Neural cell (in vitro differentiated cells): ENCODE data around the gene SKP1. TPM values are rescaled to one million over a fixed set of nuclear protein-coding genes. Genes with fewer than 3 reads are reported as not detected.
A peak's percentile ranks its signal among the peaks of the same experiment; 100 is the strongest.

Experiments
- H2AFZ ChIP-seq: fragments of 200-600, 300-800 bp; sonication (generic), shearing (Covaris generic); 2 replicates; pipeline ENCODE4 v1.6.0; 2014; ENCODE audit warnings: low read depth, mild to moderate bottlenecking, antibody characterized with exemption, low read length, moderate library complexity
- H3F3A ChIP-seq: fragments of 200-600 bp; shearing (Covaris generic); 2 replicates; pipeline ENCODE4 v1.6.1; 2016; ENCODE audit warnings: mild to moderate bottlenecking, moderate library complexity, mixed read lengths, antibody characterized with exemption, low read length; ENCODE audit not compliant: insufficient read depth, poor library complexity, severe bottlenecking
- H3K27ac ChIP-seq: fragments of 200-600, 300-800 bp; sonication (generic), shearing (Covaris generic); 2 replicates; pipeline ENCODE4 v1.5.1; 2014; ENCODE audit warnings: mild to moderate bottlenecking, low read length, moderate library complexity
- H3K27me3 ChIP-seq: fragments of 300-800, 200-600 bp; sonication (generic), shearing (Covaris generic); 2 replicates; pipeline ENCODE4 v1.6.0; 2014; ENCODE audit warnings: mild to moderate bottlenecking, low read depth, low read length, moderate library complexity; ENCODE audit not compliant: insufficient read depth
- H3K36me3 ChIP-seq: fragments of 300-800, 200-600 bp; sonication (generic), shearing (Covaris generic); 2 replicates; pipeline ENCODE4 v1.5.1; 2014; ENCODE audit warnings: mild to moderate bottlenecking, antibody characterized with exemption, low read length, moderate library complexity; ENCODE audit not compliant: insufficient read depth
- H3K4me2 ChIP-seq: fragments of 300-800, 200-600 bp; sonication (generic), shearing (Covaris generic); 2 replicates; pipeline ENCODE4 v1.6.0; 2014; ENCODE audit warnings: mild to moderate bottlenecking, low read length
- H3K4me3 ChIP-seq: fragments of 300-800, 200-600 bp; sonication (generic), shearing (Covaris generic); 2 replicates; pipeline ENCODE4 v1.5.1; 2014; ENCODE audit warnings: mild to moderate bottlenecking, low read length, moderate library complexity
- H3K79me2 ChIP-seq: fragments of 200-600 bp; shearing (Covaris generic); replicated peaks from 2 replicates; pipeline ENCODE4 v1.6.0; 2014; ENCODE audit warnings: mild to moderate bottlenecking, low read length, moderate library complexity; ENCODE audit not compliant: insufficient read depth
- H3K9ac ChIP-seq: fragments of 300-800, 200-600 bp; sonication (generic), shearing (Covaris generic); 2 replicates; pipeline ENCODE4 v1.6.1; 2016; ENCODE audit warnings: mild to moderate bottlenecking, low read length, mixed read lengths
- H3K9me2 ChIP-seq: fragments of 200-600 bp; shearing (Covaris generic); 2 replicates; pipeline ENCODE4 v1.6.1; 2016; ENCODE audit warnings: mild to moderate bottlenecking, low read length, mixed read lengths; ENCODE audit not compliant: insufficient read depth
- H3K9me3 ChIP-seq: fragments of 200-600, 300-800 bp; sonication (generic), shearing (Covaris generic); 2 replicates; pipeline ENCODE4 v1.6.1; 2016; ENCODE audit warnings: mild to moderate bottlenecking, mixed run types, low read length, moderate library complexity, mixed read lengths
- H4K20me1 ChIP-seq: fragments of 200-600 bp; shearing (Covaris generic); 2 replicates; pipeline ENCODE4 v1.6.1; 2016; ENCODE audit warnings: mild to moderate bottlenecking, mixed run types; ENCODE audit not compliant: insufficient read depth
- CTCF ChIP-seq: fragments of 450-650 bp; IDR thresholded peaks from 2 replicates; pipeline ENCODE4 v1.5.1; 2014; ENCODE audit warnings: antibody characterized with exemption, mild to moderate bottlenecking, moderate library complexity; ENCODE audit not compliant: poor library complexity, severe bottlenecking
- EP300 ChIP-seq: fragments of 450-650 bp; conservative IDR thresholded peaks from 2 replicates; pipeline ENCODE4 v1.6.1; 2014; ENCODE audit warnings: antibody characterized with exemption, mild to moderate bottlenecking, moderate library complexity; ENCODE audit not compliant: poor library complexity, severe bottlenecking
- EZH2 ChIP-seq: fragments of 200-600, 300-800 bp; shearing (Covaris generic), sonication (generic); IDR thresholded peaks from 2 replicates; pipeline ENCODE4 v1.6.1; 2014; ENCODE audit warnings: antibody characterized with exemption, low read length, borderline replicate concordance, mild to moderate bottlenecking; ENCODE audit not compliant: insufficient read depth, poor library complexity, severe bottlenecking
- MXI1 ChIP-seq: fragments of 450-650 bp; conservative IDR thresholded peaks from 2 replicates; pipeline ENCODE4 v1.6.1; 2014; ENCODE audit warnings: antibody characterized with exemption, mild to moderate bottlenecking; ENCODE audit not compliant: poor library complexity, severe bottlenecking
- POLR2AphosphoS5 ChIP-seq: IDR thresholded peaks from 2 replicates; pipeline ENCODE4 v1.6.1; 2012
- RAD21 ChIP-seq: fragments of 450-650 bp; conservative IDR thresholded peaks from 2 replicates; pipeline ENCODE4 v1.6.1; 2014; ENCODE audit warnings: antibody characterized with exemption, mild to moderate bottlenecking, moderate library complexity
- REST ChIP-seq: IDR thresholded peaks from 2 replicates; pipeline ENCODE4 v1.6.1; 2012; ENCODE audit warnings: borderline replicate concordance
- SMC3 ChIP-seq: fragments of 450-650 bp; conservative IDR thresholded peaks from 2 replicates; pipeline ENCODE4 v1.6.1; 2014; ENCODE audit warnings: antibody characterized with exemption, mild to moderate bottlenecking, moderate library complexity; ENCODE audit not compliant: poor library complexity
- TAF1 ChIP-seq: IDR thresholded peaks from 2 replicates; pipeline ENCODE4 v1.6.1; 2012; ENCODE audit warnings: low read depth
- polyA plus RNA-seq: library from polyadenylated mRNA; depleted of rRNA; stranded (reverse); fragments of >200 nt; gene quantifications from 2 replicates; pipeline ENCODE4 v1.2.3, GENCODE V29; 2014

The SKP1 gene
- polyA plus RNA-seq, 1 donor from 2014 or later = 1,492 TPM

GRCh38 chr5:134116286-134116685 is 60.5 kb downstream of the SKP1 start:
- Histone ChIP-seq H3K4me3 (no peak overlapping the region), H3K9me3 (no peaks in the 10 kb centered on the region), H3F3A (no peaks in the 10 kb centered on the region), H2AFZ (no peak overlapping the region), H3K36me3 (no peaks in the 10 kb centered on the region), H3K27ac (no peak overlapping the region), H3K9me2 (no peaks in the 10 kb centered on the region), H3K9ac (no peak overlapping the region), H4K20me1 (no peaks in the 10 kb centered on the region), H3K4me2 (no peak overlapping the region), H3K27me3 (peaks cover 34% of the 10 kb centered on the region), H3K79me2 (no peaks in the 10 kb centered on the region)
- TF ChIP-seq SMC3 = no peak
- no peak for TF ChIP-seq CTCF
- TF ChIP-seq TAF1 = no peak
- no peak for TF ChIP-seq EZH2
- no peak for TF ChIP-seq MXI1
- TF ChIP-seq EP300 = no peak
- no peak for TF ChIP-seq POLR2AphosphoS5
- no peak for TF ChIP-seq RAD21
- TF ChIP-seq REST = no peak

GRCh38 chr5:134115806-134116175 is 61.0 kb downstream of the SKP1 start:
- Histone ChIP-seq H3K9me2 (no peaks in the 10 kb centered on the region), H3K9ac (no peak overlapping the region), H3K27ac (no peak overlapping the region), H4K20me1 (no peaks in the 10 kb centered on the region), H3K79me2 (no peaks in the 10 kb centered on the region), H3F3A (no peaks in the 10 kb centered on the region), H3K4me2 (no peak overlapping the region), H3K27me3 (peaks cover 34% of the 10 kb centered on the region), H3K4me3 (peak overlapping the region; percentile 59), H3K36me3 (no peaks in the 10 kb centered on the region), H3K9me3 (no peaks in the 10 kb centered on the region), H2AFZ (no peak overlapping the region)
- no peak for TF ChIP-seq TAF1
- TF ChIP-seq EP300 = no peak
- TF ChIP-seq POLR2AphosphoS5 = no peak
- TF ChIP-seq RAD21 = no peak
- no peak for TF ChIP-seq CTCF
- TF ChIP-seq EZH2 = no peak
- TF ChIP-seq REST = no peak
- TF ChIP-seq MXI1 = no peak
- no peak for TF ChIP-seq SMC3
